Right lobe of liver (tissue), 4 donors: ENCODE data around the gene CLCA2.

Source experiments
- POLR2A ChIP-seq: fragments of 450-650 bp; IDR thresholded peaks from one replicate; pipeline ENCODE4 v1.6.1; 2017; ENCODE audit warnings: antibody characterized with exemption, mild to moderate bottlenecking
- TF ChIP-seq, protein P1 (sequence below), 4 donors: fragments of 200-600 bp in 3 of 4; fragments of 450-650 bp in 1 of 4; IDR thresholded peaks; one replicate each; pipeline versions ENCODE4 v1.5.1 to v1.8.0; 2016 to 2022; ENCODE audit warnings: antibody characterized with exemption in 4 of 4, mild to moderate bottlenecking in 2 of 4
- donor health status: DM: no; HTN: no; CAD: no.
- donor health status: DM: no; HTN: no; CAD: no.
- donor health status: DM: no; HTN: yes; CAD: no.

DNA sequence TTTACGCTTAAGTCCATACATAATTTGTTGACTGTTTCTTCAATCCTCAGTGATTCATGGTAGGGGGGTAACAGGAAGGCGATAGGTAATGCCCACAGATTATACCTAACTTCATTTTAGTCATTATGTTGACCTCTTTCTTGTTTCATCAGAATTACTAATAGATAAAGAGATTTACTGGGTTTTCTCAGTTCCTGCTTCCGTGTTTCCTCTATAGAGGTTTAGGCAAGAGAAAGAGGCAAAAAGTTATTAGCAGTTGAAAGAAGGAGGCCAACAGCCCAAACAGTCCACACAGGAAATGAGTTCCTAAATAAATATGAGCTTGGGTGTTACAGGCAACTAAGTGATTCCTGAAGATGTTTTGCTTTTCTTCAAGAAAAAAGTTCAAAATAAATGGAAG is 26.9 kb downstream of the CLCA2 start:
- TF ChIP-seq, protein P1, sequence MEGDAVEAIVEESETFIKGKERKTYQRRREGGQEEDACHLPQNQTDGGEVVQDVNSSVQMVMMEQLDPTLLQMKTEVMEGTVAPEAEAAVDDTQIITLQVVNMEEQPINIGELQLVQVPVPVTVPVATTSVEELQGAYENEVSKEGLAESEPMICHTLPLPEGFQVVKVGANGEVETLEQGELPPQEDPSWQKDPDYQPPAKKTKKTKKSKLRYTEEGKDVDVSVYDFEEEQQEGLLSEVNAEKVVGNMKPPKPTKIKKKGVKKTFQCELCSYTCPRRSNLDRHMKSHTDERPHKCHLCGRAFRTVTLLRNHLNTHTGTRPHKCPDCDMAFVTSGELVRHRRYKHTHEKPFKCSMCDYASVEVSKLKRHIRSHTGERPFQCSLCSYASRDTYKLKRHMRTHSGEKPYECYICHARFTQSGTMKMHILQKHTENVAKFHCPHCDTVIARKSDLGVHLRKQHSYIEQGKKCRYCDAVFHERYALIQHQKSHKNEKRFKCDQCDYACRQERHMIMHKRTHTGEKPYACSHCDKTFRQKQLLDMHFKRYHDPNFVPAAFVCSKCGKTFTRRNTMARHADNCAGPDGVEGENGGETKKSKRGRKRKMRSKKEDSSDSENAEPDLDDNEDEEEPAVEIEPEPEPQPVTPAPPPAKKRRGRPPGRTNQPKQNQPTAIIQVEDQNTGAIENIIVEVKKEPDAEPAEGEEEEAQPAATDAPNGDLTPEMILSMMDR (IDR thresholded peaks at IDR 0.05) = no peak
- no peak for TF ChIP-seq POLR2A
